GM12878 (cell line): Measurements from ENCODE around the gene GUCA2A. TPM values are rescaled to one million over a fixed set of nuclear protein-coding genes. Genes with fewer than 3 reads are reported as not detected.

Experiments used
- ATAC-seq: fragments of 200-7000 bp; cut with Tn5 transposase; 3 replicates; pipeline ENCODE4 v1.9.1; 2020; ENCODE audit warnings: mild to moderate bottlenecking, moderate library complexity
- BruUV-seq: library from RNA; stranded (reverse); fragments of 400-500 nt; replicated peaks from 2 replicates; lab custom pipeline; 2021; lab: Mats Ljungman, UMichigan
- CTCF ChIA-PET: fragments of 300-600 bp; sonication (Branson Sonifier 250); formaldehyde crosslinking; extraction: SDS; loops from one replicate; lab custom pipeline; 2021; ENCODE audit warnings: inconsistent platforms; lab: Yijun Ruan, JAX
- POLR2A ChIA-PET: fragments of 350-600 bp; formaldehyde crosslinking; extraction: SDS; loops from one replicate; lab custom pipeline; 2021; ENCODE audit warnings: inconsistent platforms; lab: Charles Lee
- RAD21 ChIA-PET: fragments of 300-600 bp; sonication (Branson Sonifier 250); formaldehyde crosslinking; loops from one replicate; lab custom pipeline; 2023; ENCODE audit warnings: antibody characterized with exemption; ENCODE audit not compliant: unreplicated experiment; lab: Charles Lee
- SMC1A ChIA-PET: fragments of 300-600 bp; sonication (Branson Sonifier 250); formaldehyde crosslinking; loops from one replicate; lab custom pipeline; 2023; ENCODE audit not compliant: unreplicated experiment, uncharacterized antibody; lab: Charles Lee
- DNase-seq: peaks from one replicate; pipeline ENCODE4 v3.0.0-alpha.2; 2011; ENCODE audit warnings: low read depth, low spot score
- FAIRE-seq: peaks from 3 replicates; lab custom pipeline; 2011; peaks lifted over from hg19 to GRCh38; lab: Jason Lieb, UNC
- H2AFZ ChIP-seq: 2 replicates; pipeline ENCODE4 v1.6.0; 2011; ENCODE audit warnings: low read depth, low read length, control low read depth; ENCODE audit not compliant: control insufficient read depth
- H3K27ac ChIP-seq: 2 replicates; pipeline ENCODE4 v1.5.1; 2011; ENCODE audit warnings: control low read depth; ENCODE audit not compliant: control insufficient read depth, insufficient read depth
- H3K27me3 ChIP-seq, 2 experiments: replicated peaks in 1 of 2; 2 replicates each; pipeline versions ENCODE4 v1.6.0 to v1.6.1; 2011; ENCODE audit warnings: low read length in 1 of 2; ENCODE audit not compliant: control insufficient read depth in 2 of 2, insufficient read depth in 2 of 2
- H3K36me3 ChIP-seq, 2 experiments: 2 replicates each; pipeline ENCODE4 v1.5.1; 2011; ENCODE audit warnings: low read length in 1 of 2; ENCODE audit not compliant: control insufficient read depth in 2 of 2, insufficient read depth in 2 of 2
- H3K4me1 ChIP-seq: 2 replicates; pipeline ENCODE4 v1.6.1; 2011; ENCODE audit warnings: mild to moderate bottlenecking, low read length, moderate library complexity, mixed read lengths; ENCODE audit not compliant: control insufficient read depth, insufficient read depth
- H3K4me2 ChIP-seq: 2 replicates; pipeline ENCODE4 v1.6.0; 2011; ENCODE audit warnings: control low read depth; ENCODE audit not compliant: control insufficient read depth, insufficient read depth
- H3K4me3 ChIP-seq: fragments of 200-600 bp; sonication (generic); 2 replicates; pipeline ENCODE4 v1.5.1; 2016
- H3K79me2 ChIP-seq: 2 replicates; pipeline ENCODE4 v1.6.0; 2011; ENCODE audit warnings: low read length; ENCODE audit not compliant: control insufficient read depth, insufficient read depth
- H3K9ac ChIP-seq: 2 replicates; pipeline ENCODE4 v1.8.0; 2011; ENCODE audit warnings: low read length, control low read depth, mixed read lengths; ENCODE audit not compliant: control insufficient read depth, insufficient read depth
- H3K9me3 ChIP-seq: replicated peaks from 3 replicates; pipeline ENCODE4 v1.5.1; 2011; ENCODE audit warnings: mild to moderate bottlenecking, low read length; ENCODE audit not compliant: control insufficient read depth, insufficient read depth
- H4K20me1 ChIP-seq: 2 replicates; pipeline ENCODE4 v1.6.0; 2011; ENCODE audit not compliant: control insufficient read depth, insufficient read depth
- CEBPB ChIP-seq, 2 experiments: fragments of 150-350 bp in 1 of 2; IDR thresholded peaks; 2 replicates each; pipeline ENCODE4 v1.6.1; 2012 to 2014; ENCODE audit warnings: low read depth in 2 of 2, low read length in 2 of 2, borderline replicate concordance in 1 of 2, inconsistent platforms in 1 of 2
- HDAC2 ChIP-seq: fragments of 200-600 bp; sonication (generic); IDR thresholded peaks from 2 replicates; pipeline ENCODE4 v1.6.1; 2017
- PAX5 ChIP-seq: IDR thresholded peaks from 2 replicates; pipeline ENCODE4 v1.6.1; 2011; ENCODE audit warnings: low read depth, low read length, borderline replicate concordance
- PAX8 ChIP-seq: fragments of 450-650 bp; IDR thresholded peaks from 2 replicates; pipeline ENCODE4 v1.6.1; 2017; ENCODE audit warnings: mild to moderate bottlenecking, moderate library complexity
- POLR2AphosphoS5 ChIP-seq: IDR thresholded peaks from 2 replicates; pipeline ENCODE4 v1.6.1; 2011; ENCODE audit warnings: mild to moderate bottlenecking, low read length, inconsistent platforms
- RAD51 ChIP-seq: fragments of 450-650 bp; IDR thresholded peaks from 2 replicates; pipeline ENCODE4 v1.6.1; 2016; ENCODE audit warnings: moderate library complexity, mild to moderate bottlenecking, inconsistent platforms
- RELA ChIP-seq: fragments of 450-650 bp; IDR thresholded peaks from 2 replicates; pipeline ENCODE4 v1.8.0; 2014; ENCODE audit warnings: borderline replicate concordance; ENCODE audit not compliant: partially characterized antibody
- SPI1 ChIP-seq: IDR thresholded peaks from 2 replicates; pipeline ENCODE4 v1.6.1; 2011; ENCODE audit warnings: low read depth, mild to moderate bottlenecking, low read length, moderate library complexity, borderline replicate concordance; ENCODE audit not compliant: insufficient read depth
- SREBF1 ChIP-seq: IDR thresholded peaks from 2 replicates; pipeline ENCODE4 v1.6.1; 2012; ENCODE audit warnings: mild to moderate bottlenecking, low read length
- ZNF622 ChIP-seq: fragments of 450-650 bp; IDR thresholded peaks from 2 replicates; pipeline ENCODE4 v1.6.1; 2017; ENCODE audit warnings: mild to moderate bottlenecking, inconsistent platforms
- WGBS: methylation state at CpG from one replicate; pipeline ENCODE4 v1.1.6; 2016; ENCODE audit warnings: low lambda C conversion rate; ENCODE audit not compliant: insufficient replicate concordance, insufficient coverage; ENCODE audit errors: missing lambda C conversion rate; 5-methylcytosine and 5-hydroxymethylcytosine counted together
- in situ Hi-C: fragments of 300-500 bp; cut with MboI; formaldehyde crosslinking; loops from 9 replicates; pipeline ENCODE4 v1.14.3; 2018; ENCODE audit warnings: mixed read lengths
- intact Hi-C: fragments of 100-400 bp; cut with micrococcal nuclease; formaldehyde crosslinking; loops from one replicate; pipeline ENCODE4 v1.14.2; 2022; ENCODE audit not compliant: unreplicated experiment
- polyA plus RNA-seq, 11 experiments: library from polyadenylated mRNA; depleted of rRNA in 4 of 11; unstranded in 6 of 11; stranded (reverse) in 5 of 11; fragments of >200 nt; fragmentation: Nextera tagmentation in 4 of 11; fragmentation: Illumina TruSeq in 1 of 11; extraction: Ambion mirVana in 4 of 11; extraction: Trizol in 1 of 11; gene quantifications; 1 replicate in 1 of 11; 2 replicates in 10 of 11; pipeline versions ENCODE4 v1.2.1 to v1.2.3, GENCODE V29; 2011 to 2016; ENCODE audit warnings: inconsistent platforms in 2 of 11, missing spikeins in 2 of 11, low read depth in 1 of 11
- total RNA-seq, 4 experiments: library from RNA; depleted of rRNA in 3 of 4; stranded (reverse); fragments of >200 nt in 3 of 4; fragmentation: Illumina TruSeq in 1 of 4; extraction: Trizol in 1 of 4; gene quantifications; 2 replicates each; pipeline versions ENCODE4 v1.2.1 to v1.2.3, GENCODE V29; 2013 to 2021

Gene GUCA2A
- total and polyA plus RNA-seq, 10 of the 15 experiments (the other 5 are each of a cell fraction or from before 2014, with no cell fraction given) = not detected

DNA sequence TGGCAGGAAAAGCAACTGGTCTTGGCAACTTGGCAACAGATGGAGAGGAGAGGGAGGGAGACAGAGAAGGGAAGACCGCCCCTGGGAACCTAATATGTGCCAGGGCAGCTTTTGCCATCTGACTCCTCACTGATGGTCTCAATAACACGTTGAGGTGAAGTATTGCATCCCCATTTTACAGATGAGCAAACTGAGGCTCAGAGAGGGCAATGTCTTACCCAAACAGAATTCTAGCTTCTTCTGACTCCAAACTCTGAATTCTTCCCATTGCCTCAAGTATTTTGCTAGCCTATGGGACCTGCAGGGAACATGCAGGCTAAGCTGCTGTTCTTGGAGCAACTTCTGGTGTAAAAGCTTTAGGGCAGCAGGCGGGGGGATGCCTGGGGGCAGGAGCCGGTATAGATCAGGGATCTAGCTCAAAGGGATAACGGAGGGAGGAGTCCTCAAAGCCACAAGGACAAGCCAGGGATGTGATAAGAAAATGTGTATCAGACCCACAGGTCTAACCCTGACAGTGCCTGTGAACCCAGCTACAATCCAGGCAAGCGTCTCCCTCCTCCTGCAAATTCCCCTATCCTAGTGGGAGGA is 7.2 kb upstream of the GUCA2A start:
- no peak overlapping the region for H3K4me2 ChIP-seq
- H3K27ac ChIP-seq = no peak overlapping the region
- no peak overlapping the region for H3K9ac ChIP-seq
- BruUV-seq = no TSS peak
- ChIA-PET CTCF (interaction anchor here (0.7 to 3.7 kb wide), 8 partner anchors 9 to 360 kb away, joined by 3 to 39 read pairs (median 6); partner anchors contain the start of gene GUCA2A), RAD21 (interaction anchor here (2.6 to 3.0 kb wide), 2 partner anchors 360 to 597 kb away, joined by 15 to 28 read pairs; no protein-coding TSS in a partner anchor), POLR2A (no interaction called here), SMC1A (interaction anchor here (1.1 to 2.8 kb wide), 5 partner anchors 9 to 597 kb away, joined by 3 to 10 read pairs (median 4); no protein-coding TSS in a partner anchor)
- TF ChIP-seq POLR2AphosphoS5 (peak; percentile 23; the same call in 1 of the 2 replicates), PAX8 (no peak)
- no peaks in the 10 kb centered on the region for H3K4me1 ChIP-seq
- no peaks in the 10 kb centered on the region for H3K79me2 ChIP-seq
- H2AFZ ChIP-seq = no peak overlapping the region
- no peaks in the 10 kb centered on the region for H4K20me1 ChIP-seq
- WGBS = 60% methylated on average over 6 of the region's 6 CpGs
- FAIRE-seq (no peak), ATAC-seq (no peak), DNase-seq (no peak)
- H3K36me3 ChIP-seq = no peaks in the 10 kb centered on the region; a peak in 1 of 4 replicates
- no peaks in the 10 kb centered on the region for H3K9me3 ChIP-seq
- no peaks in the 10 kb centered on the region for H3K27me3 ChIP-seq
- intact Hi-C loops (loop anchor here (2.0 to 10.0 kb wide), 2 partner anchors 25 to 293 kb away; partner anchors contain the start of gene CCDC30), in situ Hi-C loops (loop anchor here (10.0 kb wide), 1 partner anchor 597 kb away; no protein-coding TSS in a partner anchor)
- no peak overlapping the region for H3K4me3 ChIP-seq

DNA sequence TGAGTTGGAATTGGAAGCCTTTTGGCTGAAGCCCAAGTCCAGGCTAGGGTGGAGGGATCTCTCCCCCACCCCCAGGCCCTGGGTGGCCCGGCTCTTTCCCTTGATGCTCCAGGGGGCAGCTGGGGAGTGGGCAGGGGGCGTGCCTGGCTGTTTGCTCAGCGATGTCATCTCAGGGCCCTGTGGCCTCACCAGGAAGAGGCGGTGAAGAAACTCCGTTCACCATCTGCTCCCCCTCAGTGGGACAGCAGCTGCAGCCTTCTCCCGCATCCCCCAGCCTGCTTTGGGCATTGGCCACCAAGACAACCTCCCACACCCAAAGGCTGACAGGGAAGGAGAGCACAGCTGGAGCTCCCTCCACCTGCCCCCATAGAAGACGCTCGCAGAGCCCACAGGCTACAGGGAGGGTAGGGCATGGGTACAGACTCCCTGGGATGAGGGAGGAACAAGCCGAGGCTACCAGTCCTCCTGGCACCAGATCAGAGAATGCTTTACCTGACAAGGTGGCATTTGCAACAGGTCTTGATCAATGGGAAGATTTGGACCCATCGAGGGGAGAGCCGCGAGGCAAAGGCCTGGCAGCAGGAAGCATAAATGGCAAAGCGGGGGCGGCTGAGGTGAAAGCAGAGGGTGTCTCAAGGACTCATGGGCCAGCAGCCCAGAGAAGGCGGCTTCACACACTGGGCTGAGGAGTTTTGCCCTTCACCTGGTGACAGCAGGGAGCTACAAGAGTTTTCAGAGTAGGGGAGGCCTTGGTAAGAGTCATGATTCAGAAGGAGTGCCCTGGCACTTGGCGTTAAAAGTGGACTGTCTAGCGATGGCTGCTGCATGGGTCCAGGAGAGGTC is 6.5 kb upstream of the GUCA2A start:
- no peaks in the 10 kb centered on the region for H3K27me3 ChIP-seq
- no peaks in the 10 kb centered on the region for H3K4me1 ChIP-seq
- H3K4me2 ChIP-seq = no peak overlapping the region
- intact Hi-C loops (loop anchor here (10.0 kb wide), 1 partner anchor 294 kb away; the partner anchor contains the start of gene CCDC30), in situ Hi-C loops (loop anchor here (10.0 kb wide), 1 partner anchor 596 kb away; no protein-coding TSS in a partner anchor)
- CTCF ChIA-PET = interaction anchor here (0.7 to 2.5 kb wide), 6 partner anchors 14 to 359 kb away, joined by 3 to 8 read pairs (median 4); no protein-coding TSS in a partner anchor
- no peak overlapping the region for H3K27ac ChIP-seq
- no peaks in the 10 kb centered on the region for H3K79me2 ChIP-seq
- no peaks in the 10 kb centered on the region; a peak in 1 of 4 replicates for H3K36me3 ChIP-seq
- no peaks in the 10 kb centered on the region for H3K9me3 ChIP-seq
- no peak overlapping the region for H3K9ac ChIP-seq
- POLR2A ChIA-PET = no interaction called here
- 87% methylated on average over 17 of the region's 17 CpGs for WGBS
- no TSS peak for BruUV-seq
- ATAC-seq (no peak), DNase-seq (no peak), FAIRE-seq (no peak)
- H4K20me1 ChIP-seq = no peaks in the 10 kb centered on the region
- SMC1A ChIA-PET = interaction anchor here (1.1 to 1.3 kb wide), 2 partner anchors 9 to 596 kb away, joined by 3 read pairs; no protein-coding TSS in a partner anchor
- TF ChIP-seq CEBPB (IDR thresholded peaks at IDR 0.05; ENCODE audit: borderline replicate concordance in 1 of 2, low read depth in 2 of 2, low read length in 2 of 2) = no peak
- no peak for TF ChIP-seq SREBF1
- no peak for TF ChIP-seq ZNF622
- no peak for TF ChIP-seq RELA
- no peak for TF ChIP-seq PAX5
- no peak for TF ChIP-seq SPI1
- TF ChIP-seq RAD51 = no peak
- no peak for TF ChIP-seq HDAC2
- H3K4me3 ChIP-seq = no peak overlapping the region
- no peak overlapping the region for H2AFZ ChIP-seq
- RAD21 ChIA-PET = interaction anchor here (3.0 kb wide), 1 partner anchor 597 kb away, joined by 28 read pairs; no protein-coding TSS in a partner anchor
